Neural cell (in vitro differentiated cells): ENCODE measurements around the gene ZDHHC18. TPM values are rescaled to one million over a fixed set of nuclear protein-coding genes. Genes with fewer than 3 reads are reported as not detected.

Source experiments
- H2AFZ ChIP-seq: fragments of 200-600, 300-800 bp; sonication (generic), shearing (Covaris generic); 2 replicates; pipeline ENCODE4 v1.6.0; 2014; ENCODE audit warnings: low read depth, mild to moderate bottlenecking, antibody characterized with exemption, low read length, moderate library complexity
- H3F3A ChIP-seq: fragments of 200-600 bp; shearing (Covaris generic); 2 replicates; pipeline ENCODE4 v1.6.1; 2016; ENCODE audit warnings: mild to moderate bottlenecking, moderate library complexity, mixed read lengths, antibody characterized with exemption, low read length; ENCODE audit not compliant: insufficient read depth, poor library complexity, severe bottlenecking
- H3K27ac ChIP-seq: fragments of 200-600, 300-800 bp; sonication (generic), shearing (Covaris generic); 2 replicates; pipeline ENCODE4 v1.5.1; 2014; ENCODE audit warnings: mild to moderate bottlenecking, low read length, moderate library complexity
- H3K27me3 ChIP-seq: fragments of 300-800, 200-600 bp; sonication (generic), shearing (Covaris generic); 2 replicates; pipeline ENCODE4 v1.6.0; 2014; ENCODE audit warnings: mild to moderate bottlenecking, low read depth, low read length, moderate library complexity; ENCODE audit not compliant: insufficient read depth
- H3K36me3 ChIP-seq: fragments of 300-800, 200-600 bp; sonication (generic), shearing (Covaris generic); 2 replicates; pipeline ENCODE4 v1.5.1; 2014; ENCODE audit warnings: mild to moderate bottlenecking, antibody characterized with exemption, low read length, moderate library complexity; ENCODE audit not compliant: insufficient read depth
- H3K4me2 ChIP-seq: fragments of 300-800, 200-600 bp; sonication (generic), shearing (Covaris generic); 2 replicates; pipeline ENCODE4 v1.6.0; 2014; ENCODE audit warnings: mild to moderate bottlenecking, low read length
- H3K4me3 ChIP-seq: fragments of 300-800, 200-600 bp; sonication (generic), shearing (Covaris generic); 2 replicates; pipeline ENCODE4 v1.5.1; 2014; ENCODE audit warnings: mild to moderate bottlenecking, low read length, moderate library complexity
- H3K79me2 ChIP-seq: fragments of 200-600 bp; shearing (Covaris generic); replicated peaks from 2 replicates; pipeline ENCODE4 v1.6.0; 2014; ENCODE audit warnings: mild to moderate bottlenecking, low read length, moderate library complexity; ENCODE audit not compliant: insufficient read depth
- H3K9ac ChIP-seq: fragments of 300-800, 200-600 bp; sonication (generic), shearing (Covaris generic); 2 replicates; pipeline ENCODE4 v1.6.1; 2016; ENCODE audit warnings: mild to moderate bottlenecking, low read length, mixed read lengths
- H3K9me2 ChIP-seq: fragments of 200-600 bp; shearing (Covaris generic); 2 replicates; pipeline ENCODE4 v1.6.1; 2016; ENCODE audit warnings: mild to moderate bottlenecking, low read length, mixed read lengths; ENCODE audit not compliant: insufficient read depth
- H3K9me3 ChIP-seq: fragments of 200-600, 300-800 bp; sonication (generic), shearing (Covaris generic); 2 replicates; pipeline ENCODE4 v1.6.1; 2016; ENCODE audit warnings: mild to moderate bottlenecking, mixed run types, low read length, moderate library complexity, mixed read lengths
- H4K20me1 ChIP-seq: fragments of 200-600 bp; shearing (Covaris generic); 2 replicates; pipeline ENCODE4 v1.6.1; 2016; ENCODE audit warnings: mild to moderate bottlenecking, mixed run types; ENCODE audit not compliant: insufficient read depth
- CTCF ChIP-seq: fragments of 450-650 bp; IDR thresholded peaks from 2 replicates; pipeline ENCODE4 v1.5.1; 2014; ENCODE audit warnings: antibody characterized with exemption, mild to moderate bottlenecking, moderate library complexity; ENCODE audit not compliant: poor library complexity, severe bottlenecking
- EP300 ChIP-seq: fragments of 450-650 bp; conservative IDR thresholded peaks from 2 replicates; pipeline ENCODE4 v1.6.1; 2014; ENCODE audit warnings: antibody characterized with exemption, mild to moderate bottlenecking, moderate library complexity; ENCODE audit not compliant: poor library complexity, severe bottlenecking
- EZH2 ChIP-seq: fragments of 200-600, 300-800 bp; shearing (Covaris generic), sonication (generic); IDR thresholded peaks from 2 replicates; pipeline ENCODE4 v1.6.1; 2014; ENCODE audit warnings: antibody characterized with exemption, low read length, borderline replicate concordance, mild to moderate bottlenecking; ENCODE audit not compliant: insufficient read depth, poor library complexity, severe bottlenecking
- MXI1 ChIP-seq: fragments of 450-650 bp; conservative IDR thresholded peaks from 2 replicates; pipeline ENCODE4 v1.6.1; 2014; ENCODE audit warnings: antibody characterized with exemption, mild to moderate bottlenecking; ENCODE audit not compliant: poor library complexity, severe bottlenecking
- POLR2AphosphoS5 ChIP-seq: IDR thresholded peaks from 2 replicates; pipeline ENCODE4 v1.6.1; 2012
- RAD21 ChIP-seq: fragments of 450-650 bp; conservative IDR thresholded peaks from 2 replicates; pipeline ENCODE4 v1.6.1; 2014; ENCODE audit warnings: antibody characterized with exemption, mild to moderate bottlenecking, moderate library complexity
- REST ChIP-seq: IDR thresholded peaks from 2 replicates; pipeline ENCODE4 v1.6.1; 2012; ENCODE audit warnings: borderline replicate concordance
- SMC3 ChIP-seq: fragments of 450-650 bp; conservative IDR thresholded peaks from 2 replicates; pipeline ENCODE4 v1.6.1; 2014; ENCODE audit warnings: antibody characterized with exemption, mild to moderate bottlenecking, moderate library complexity; ENCODE audit not compliant: poor library complexity
- TAF1 ChIP-seq: IDR thresholded peaks from 2 replicates; pipeline ENCODE4 v1.6.1; 2012; ENCODE audit warnings: low read depth
- polyA plus RNA-seq: library from polyadenylated mRNA; depleted of rRNA; stranded (reverse); fragments of >200 nt; gene quantifications from 2 replicates; pipeline ENCODE4 v1.2.3, GENCODE V29; 2014

The ZDHHC18 gene
- polyA plus RNA-seq, 1 donor from 2014 or later, result 23.7 TPM

GRCh38 chr1:26811708-26812107 is 14.8 kb upstream of the ZDHHC18 start:
- TF ChIP-seq REST (no peak), RAD21 (no peak)
- H3K27ac ChIP-seq, result no peak overlapping the region
- no peaks in the 10 kb centered on the region for H3K36me3 ChIP-seq
- no peaks in the 10 kb centered on the region for H3K9me2 ChIP-seq
- H3K79me2 ChIP-seq, result no peaks in the 10 kb centered on the region
- H3K27me3 ChIP-seq, result no peaks in the 10 kb centered on the region
- H3K4me2 ChIP-seq, result no peak overlapping the region
- H4K20me1 ChIP-seq, result no peaks in the 10 kb centered on the region
- no peak overlapping the region for H2AFZ ChIP-seq
- H3K4me3 ChIP-seq, result no peak overlapping the region
- no peaks in the 10 kb centered on the region for H3F3A ChIP-seq
- H3K9me3 ChIP-seq, result no peaks in the 10 kb centered on the region
- H3K9ac ChIP-seq, result no peak overlapping the region

GRCh38 chr1:26814377-26814776 is 12.1 kb upstream of the ZDHHC18 start:
- no peak for TF ChIP-seq EZH2
- no peak for TF ChIP-seq MXI1
- TF ChIP-seq TAF1, result no peak
- no peak for TF ChIP-seq REST
- Histone ChIP-seq H3K9ac (no peak overlapping the region), H3K9me2 (no peaks in the 10 kb centered on the region), H4K20me1 (no peaks in the 10 kb centered on the region), H3K36me3 (no peaks in the 10 kb centered on the region), H3K27me3 (no peaks in the 10 kb centered on the region), H3K4me3 (no peak overlapping the region), H3K9me3 (no peaks in the 10 kb centered on the region), H3F3A (no peaks in the 10 kb centered on the region), H3K79me2 (no peaks in the 10 kb centered on the region), H3K4me2 (no peak overlapping the region), H2AFZ (no peak overlapping the region), H3K27ac (no peak overlapping the region)

GRCh38 chr1:26814893-26815292 is 11.6 kb upstream of the ZDHHC18 start:
- Histone ChIP-seq H3K27me3 (no peaks in the 10 kb centered on the region), H3K9me3 (no peaks in the 10 kb centered on the region), H3K9me2 (no peaks in the 10 kb centered on the region), H4K20me1 (no peaks in the 10 kb centered on the region), H3K4me3 (no peak overlapping the region), H3K4me2 (no peak overlapping the region), H2AFZ (no peak overlapping the region), H3F3A (no peaks in the 10 kb centered on the region), H3K79me2 (no peaks in the 10 kb centered on the region), H3K36me3 (no peaks in the 10 kb centered on the region), H3K9ac (no peak overlapping the region), H3K27ac (no peak overlapping the region)
- no peak for TF ChIP-seq TAF1
- TF ChIP-seq MXI1, result no peak
- TF ChIP-seq EZH2, result no peak
- no peak for TF ChIP-seq SMC3
- no peak for TF ChIP-seq RAD21
- no peak for TF ChIP-seq CTCF
- TF ChIP-seq EP300, result no peak
- TF ChIP-seq REST, result no peak
- TF ChIP-seq POLR2AphosphoS5, result no peak
